T-helper 2 cell treated with Interferon-gamma antibody and Interleukin-4, amounts not matched to agents 5 μg/mL and 100 μg/mL, for 36 hours (primary cell): ENCODE data around the gene NEK9.
A peak's percentile ranks its signal among the peaks of the same experiment; 100 is the strongest.
"Not testable (repeated sequence)": the region's sequence is repeated elsewhere in the genome, so short reads cannot be mapped to it uniquely, and the experiment has no call there.

Source experiments
- DNase-seq: peaks from one replicate; pipeline ENCODE4 v3.0.0; 2021; ENCODE audit warnings: low spot score
- H3K27ac Mint-ChIP-seq: one replicate; pipeline ENCODE4 v1.8.0; 2021; ENCODE audit warnings: mild to moderate bottlenecking, mixed read lengths
- H3K27me3 Mint-ChIP-seq: one replicate; pipeline ENCODE4 v1.8.0; 2021; ENCODE audit warnings: low read depth, mixed read lengths
- H3K36me3 Mint-ChIP-seq: one replicate; pipeline ENCODE4 v1.8.0; 2021; ENCODE audit warnings: low read depth, mixed read lengths
- H3K4me1 Mint-ChIP-seq: one replicate; pipeline ENCODE4 v1.8.0; 2021; ENCODE audit warnings: low read depth, mixed read lengths
- H3K4me3 Mint-ChIP-seq: one replicate; pipeline ENCODE4 v1.8.0; 2022; ENCODE audit warnings: mild to moderate bottlenecking, moderate library complexity, mixed read lengths
- H3K9me3 Mint-ChIP-seq: one replicate; pipeline ENCODE4 v1.8.0; 2021; ENCODE audit warnings: mixed read lengths

The NEK9 gene

GRCh38 chr14:75139185-75139584 is 12.3 kb upstream of the NEK9 start:
- no peak for DNase-seq
- H3K27ac Mint-ChIP-seq, result no peak overlapping the region
- peaks cover 27% of the 10 kb centered on the region for H3K4me1 Mint-ChIP-seq
- H3K27me3 Mint-ChIP-seq, result no peaks in the 10 kb centered on the region
- peaks cover 33% of the 10 kb centered on the region for H3K36me3 Mint-ChIP-seq
- H3K9me3 Mint-ChIP-seq, result no peaks in the 10 kb centered on the region
- peak overlapping the region; percentile 63 for H3K4me3 Mint-ChIP-seq

DNA sequence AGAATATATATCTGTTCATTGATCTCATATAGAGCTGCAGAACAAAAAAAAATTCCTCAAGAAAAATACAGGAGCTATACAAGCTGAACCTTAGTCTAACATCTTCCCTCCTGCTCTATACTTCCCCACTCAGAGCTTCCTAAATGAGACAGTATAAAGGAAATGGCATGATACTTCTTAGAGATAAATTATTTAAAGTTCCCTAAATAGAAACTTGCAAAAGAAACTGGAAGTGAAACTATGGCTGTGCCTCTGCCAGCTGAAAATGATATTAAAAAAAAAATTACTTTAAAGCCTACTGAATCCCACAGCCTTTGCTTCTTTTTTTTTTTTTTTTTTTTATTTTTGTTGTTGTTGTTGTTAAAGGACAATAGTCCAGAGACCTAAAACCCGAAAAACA is 11.6 kb upstream of the NEK9 start:
- Mint-ChIP-seq H3K27ac (peak overlapping the region; percentile 21), H3K4me1 (peaks cover 25% of the 10 kb centered on the region), H3K27me3 (no peaks in the 10 kb centered on the region), H3K4me3 (peak overlapping the region; percentile 35), H3K9me3 (no peaks in the 10 kb centered on the region), H3K36me3 (peaks cover 34% of the 10 kb centered on the region)
- DNase-seq, result no peak

GRCh38 chr14:75134644-75135043 is 7.8 kb upstream of the NEK9 start:
- H3K27me3 Mint-ChIP-seq, result no peaks in the 10 kb centered on the region
- DNase-seq, result no peak
- peaks cover 24% of the 10 kb centered on the region for H3K4me1 Mint-ChIP-seq
- H3K4me3 Mint-ChIP-seq, result no peak overlapping the region
- H3K36me3 Mint-ChIP-seq, result peaks cover 39% of the 10 kb centered on the region
- no peak overlapping the region for H3K27ac Mint-ChIP-seq
- H3K9me3 Mint-ChIP-seq, result no peaks in the 10 kb centered on the region

- DNase-seq, result no peak
- Mint-ChIP-seq H3K4me3 (no peak overlapping the region), H3K4me1 (peaks cover 19% of the 10 kb centered on the region), H3K27me3 (no peaks in the 10 kb centered on the region), H3K27ac (no peak overlapping the region), H3K9me3 (no peaks in the 10 kb centered on the region), H3K36me3 (peaks cover 39% of the 10 kb centered on the region)
Measured at GRCh38 chr14:75133597-75133996, 6.7 kb upstream of the NEK9 start.

DNA sequence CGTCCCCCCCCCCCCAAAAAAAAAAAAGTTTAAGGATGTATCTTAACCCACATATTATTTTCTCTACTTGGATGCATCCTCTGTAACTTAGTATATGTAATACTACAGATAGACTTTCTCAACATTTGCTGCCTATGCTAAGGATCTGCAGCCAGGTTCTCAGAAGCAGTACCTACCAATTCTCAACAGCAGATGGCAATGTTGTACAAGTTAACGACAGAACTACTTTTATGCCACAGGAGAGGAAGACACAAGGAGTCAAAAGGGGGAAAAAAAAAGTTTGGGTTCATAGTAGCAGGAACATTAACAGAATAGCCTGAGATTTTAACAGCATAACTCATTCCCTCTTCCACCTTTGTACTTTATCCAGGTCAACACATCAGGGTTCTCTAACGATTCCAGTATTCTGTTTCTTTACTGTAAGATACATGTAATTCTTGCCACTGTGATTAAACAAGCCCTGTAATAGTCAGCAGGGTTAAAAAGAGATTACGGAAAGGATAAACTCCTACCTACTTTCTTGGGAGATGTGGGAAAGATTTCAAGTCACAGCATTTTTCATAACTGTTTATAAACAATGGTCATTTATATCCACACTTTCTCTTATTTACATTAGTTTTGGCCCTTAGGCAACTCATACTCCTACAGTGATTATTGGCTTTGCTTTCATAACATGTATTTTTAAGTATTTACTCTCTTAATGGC is 5.7 kb upstream of the NEK9 start:
- H3K4me3 Mint-ChIP-seq, result no peak overlapping the region
- no peak overlapping the region for H3K27ac Mint-ChIP-seq
- no peaks in the 10 kb centered on the region for H3K9me3 Mint-ChIP-seq
- peaks cover 16% of the 10 kb centered on the region for H3K4me1 Mint-ChIP-seq
- peak; percentile 40 for DNase-seq
- H3K36me3 Mint-ChIP-seq, result peaks cover 42% of the 10 kb centered on the region
- no peaks in the 10 kb centered on the region for H3K27me3 Mint-ChIP-seq

- Mint-ChIP-seq H3K4me3 (peak overlapping the region; percentile 38), H3K4me1 (peaks cover 37% of the 10 kb centered on the region), H3K9me3 (no peaks in the 10 kb centered on the region), H3K27me3 (no peaks in the 10 kb centered on the region), H3K36me3 (peaks cover 27% of the 10 kb centered on the region), H3K27ac (peak overlapping the region; percentile 29)
- no peak for DNase-seq
Measured at GRCh38 chr14:75128596-75128990, 1.7 kb upstream of the NEK9 start.

DNA sequence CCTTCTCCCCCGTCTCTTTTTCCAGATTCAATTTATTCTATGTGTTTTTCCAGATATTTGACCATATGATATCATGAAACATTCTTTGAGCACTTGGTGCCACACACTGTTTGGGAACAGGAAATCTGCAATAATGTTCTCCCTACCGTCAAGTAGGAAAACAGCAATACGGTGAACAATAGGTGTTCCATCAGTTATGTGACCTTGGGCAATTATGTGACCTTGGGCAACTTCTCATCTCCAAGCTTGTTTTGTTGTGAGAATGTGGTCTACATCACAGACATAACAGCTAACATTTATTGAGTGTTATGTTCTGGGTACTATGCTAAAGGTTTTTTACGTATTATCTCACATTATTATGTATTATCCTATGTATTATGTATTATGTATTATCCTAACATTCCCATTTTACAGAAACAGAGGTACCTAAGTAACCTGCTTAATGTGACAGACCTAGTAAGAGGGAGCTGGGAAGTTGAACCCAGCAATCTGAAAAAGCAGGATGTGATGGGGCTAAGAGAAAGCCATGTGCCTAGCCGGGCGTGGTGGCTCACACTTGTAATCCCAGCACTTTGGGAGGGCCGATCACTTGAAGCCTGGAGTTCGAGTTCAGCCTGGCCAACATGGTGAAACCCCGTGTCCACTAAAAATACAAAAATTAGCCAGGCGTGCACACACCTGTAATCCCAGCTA is 1.2 kb upstream of the NEK9 start:
- Mint-ChIP-seq H3K9me3 (no peaks in the 10 kb centered on the region), H3K36me3 (peaks cover 22% of the 10 kb centered on the region), H3K27me3 (no peaks in the 10 kb centered on the region), H3K27ac (peak overlapping the region; percentile 92), H3K4me1 (peaks cover 34% of the 10 kb centered on the region), H3K4me3 (peak overlapping the region; percentile 97)
- no peak for DNase-seq

DNA sequence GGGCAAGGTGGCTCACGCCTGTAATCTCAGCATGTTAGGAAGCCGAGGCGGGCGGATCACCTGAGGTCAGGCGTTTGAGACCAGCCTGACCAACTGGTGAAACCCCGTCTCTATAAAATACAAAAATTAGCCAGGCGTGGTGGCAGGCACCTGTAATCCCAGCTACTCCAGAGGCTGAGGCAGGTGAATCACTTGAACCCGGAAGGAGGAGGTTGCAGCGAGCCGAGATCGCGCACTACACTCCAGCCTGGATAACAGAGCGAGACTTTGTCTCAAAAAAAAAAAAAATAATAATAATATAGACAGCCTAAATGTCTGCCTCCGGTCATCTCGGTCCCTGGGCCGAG is 599 bp upstream of the NEK9 start:
- Mint-ChIP-seq H3K4me3 (peak overlapping the region; percentile 97), H3K36me3 (peaks cover 17% of the 10 kb centered on the region), H3K4me1 (peaks cover 30% of the 10 kb centered on the region), H3K27ac (peak overlapping the region; percentile 96)
- DNase-seq, H3K27me3 Mint-ChIP-seq, H3K9me3 Mint-ChIP-seq: not testable (repeated sequence)

GRCh38 chr14:75126121-75126544 is 715 bp downstream of the NEK9 start:
- H3K9me3 Mint-ChIP-seq, result no peaks in the 10 kb centered on the region
- peak overlapping the region; percentile 89 for H3K27ac Mint-ChIP-seq
- DNase-seq, result no peak
- H3K4me1 Mint-ChIP-seq, result peaks cover 26% of the 10 kb centered on the region
- peak overlapping the region; percentile 97 for H3K4me3 Mint-ChIP-seq
- no peaks in the 10 kb centered on the region for H3K27me3 Mint-ChIP-seq
- peaks cover 17% of the 10 kb centered on the region for H3K36me3 Mint-ChIP-seq

DNA sequence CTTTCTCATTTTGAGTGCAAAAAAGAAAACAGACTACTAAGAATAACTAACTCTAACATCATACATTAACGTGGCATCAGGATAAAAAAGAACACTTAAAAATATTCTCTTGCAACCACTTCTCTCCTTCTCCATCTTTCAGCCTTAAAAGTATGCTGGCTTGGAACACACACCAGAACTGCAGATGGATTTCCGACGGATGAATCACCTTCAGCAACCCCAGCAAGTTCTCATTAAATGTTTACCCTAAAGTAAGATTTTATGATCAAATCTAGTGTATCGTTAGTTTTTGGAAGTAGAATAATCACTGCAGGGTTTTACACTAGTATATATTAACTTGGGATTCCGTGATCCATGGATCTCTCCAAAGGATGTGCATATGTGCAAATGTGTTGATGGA is 1.2 kb downstream of the NEK9 start:
- Mint-ChIP-seq H3K9me3 (no peaks in the 10 kb centered on the region), H3K27me3 (no peaks in the 10 kb centered on the region), H3K4me1 (peaks cover 26% of the 10 kb centered on the region), H3K4me3 (peak overlapping the region; percentile 97), H3K27ac (peak overlapping the region; percentile 89), H3K36me3 (peaks cover 18% of the 10 kb centered on the region)
- no peak for DNase-seq

DNA sequence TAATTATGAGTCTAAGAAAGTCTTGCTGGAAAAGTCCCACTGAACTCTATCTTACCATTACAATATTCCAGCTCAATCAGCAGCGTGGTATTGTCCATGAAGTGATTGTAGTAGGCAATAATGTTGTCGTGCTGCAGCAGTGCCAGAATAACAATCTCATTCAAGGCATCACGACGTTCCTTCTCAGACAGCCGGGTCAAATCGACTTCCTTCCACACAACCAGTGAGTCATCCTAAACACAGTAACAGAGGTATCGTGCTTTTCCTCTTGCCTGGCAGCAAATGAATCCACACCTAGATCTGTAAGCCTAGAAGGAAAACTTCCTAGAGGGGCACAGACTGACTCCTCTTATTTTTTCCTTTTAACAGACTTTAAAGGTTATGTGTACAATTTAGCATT is 2.9 kb downstream of the NEK9 start:
- peaks cover 28% of the 10 kb centered on the region for H3K4me1 Mint-ChIP-seq
- H3K27ac Mint-ChIP-seq, result peak overlapping the region; percentile 59
- no peaks in the 10 kb centered on the region for H3K27me3 Mint-ChIP-seq
- H3K36me3 Mint-ChIP-seq, result peaks cover 30% of the 10 kb centered on the region
- peak overlapping the region; percentile 64 for H3K4me3 Mint-ChIP-seq
- DNase-seq, result no peak
- H3K9me3 Mint-ChIP-seq, result no peaks in the 10 kb centered on the region

DNA sequence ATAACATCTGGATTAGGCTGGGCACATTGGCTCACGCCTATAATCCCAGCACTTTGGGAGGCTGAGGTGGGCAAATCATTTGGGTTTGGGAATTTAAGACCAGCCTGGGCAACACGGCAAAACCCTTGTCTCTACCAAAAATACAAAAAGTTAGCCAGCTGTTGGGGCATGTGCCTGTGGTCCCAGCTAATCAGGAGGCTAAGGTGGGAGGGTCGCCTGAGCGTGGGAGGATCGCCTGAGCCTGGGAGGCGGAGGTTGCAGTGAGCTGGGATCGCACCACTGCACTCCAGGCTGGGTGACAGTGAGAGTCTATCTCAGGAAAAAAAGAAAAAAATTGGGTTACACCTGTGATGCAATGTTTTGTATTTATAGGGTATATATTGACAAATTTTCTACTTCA is 5.3 kb downstream of the NEK9 start:
- no peak overlapping the region for H3K27ac Mint-ChIP-seq
- no peaks in the 10 kb centered on the region for H3K9me3 Mint-ChIP-seq
- H3K4me3 Mint-ChIP-seq, result no peak overlapping the region
- peaks cover 22% of the 10 kb centered on the region for H3K4me1 Mint-ChIP-seq
- DNase-seq, result no peak
- H3K27me3 Mint-ChIP-seq, result no peaks in the 10 kb centered on the region
- peaks cover 30% of the 10 kb centered on the region for H3K36me3 Mint-ChIP-seq

DNA sequence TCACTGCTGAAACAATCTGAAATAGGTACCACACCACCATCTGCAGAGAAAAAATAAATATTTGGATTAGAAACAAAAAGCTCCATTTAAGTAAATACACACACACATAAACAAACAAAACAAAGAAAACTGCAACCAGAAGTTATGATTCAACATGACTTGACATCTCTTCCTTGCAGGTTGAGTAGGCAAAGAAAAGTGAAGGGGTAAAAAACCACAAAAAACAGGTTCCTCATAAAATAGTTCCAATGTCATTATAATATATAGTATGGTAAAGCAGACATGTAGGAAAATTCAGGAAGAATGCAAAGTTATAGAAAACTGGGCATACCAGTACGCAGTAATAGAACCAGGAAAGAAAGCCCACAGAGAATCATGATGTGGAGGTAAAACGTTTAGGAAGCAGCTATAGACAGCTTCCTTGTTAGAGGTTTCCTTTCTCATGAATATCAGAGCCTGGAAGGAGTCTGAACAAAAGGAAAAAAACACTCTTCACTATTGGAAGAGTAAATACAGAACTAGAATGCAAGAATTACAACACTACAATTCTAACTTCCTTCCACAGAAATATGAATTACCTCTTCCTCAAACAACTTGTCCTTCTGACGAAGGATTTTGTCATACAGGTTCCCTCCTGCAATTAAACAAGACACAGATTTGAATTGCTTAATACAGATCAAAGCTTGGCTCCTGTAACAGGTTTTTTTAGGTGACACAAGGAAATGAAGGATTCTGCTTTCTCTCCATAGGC is 6.1 kb downstream of the NEK9 start:
- no peaks in the 10 kb centered on the region for H3K27me3 Mint-ChIP-seq
- H3K4me1 Mint-ChIP-seq, result peaks cover 19% of the 10 kb centered on the region
- H3K27ac Mint-ChIP-seq, result no peak overlapping the region
- peaks cover 33% of the 10 kb centered on the region for H3K36me3 Mint-ChIP-seq
- H3K4me3 Mint-ChIP-seq, result no peak overlapping the region
- DNase-seq, result no peak
- H3K9me3 Mint-ChIP-seq, result no peaks in the 10 kb centered on the region

- Mint-ChIP-seq H3K27me3 (no peaks in the 10 kb centered on the region), H3K4me1 (peaks cover 10% of the 10 kb centered on the region), H3K9me3 (no peaks in the 10 kb centered on the region), H3K4me3 (no peak overlapping the region), H3K27ac (no peak overlapping the region), H3K36me3 (peaks cover 37% of the 10 kb centered on the region)
- no peak for DNase-seq
Measured at GRCh38 chr14:75119056-75119455, 7.8 kb downstream of the NEK9 start.
